Measurements from ENCODE around the gene GRM1. TPM values are rescaled to one million over a fixed set of nuclear protein-coding genes. Genes with fewer than 3 reads are reported as not detected.

The GRM1 gene
- total RNA-seq, 1 donor from 2014 or later, result 0.09 TPM

GRCh38 chr6:146244630-146245143 is 215.8 kb downstream of the GRM1 start:
- intact Hi-C loops (cut with DNase I), result no loop called here
- DNase-seq, result no peak
- Histone ChIP-seq H3K27ac (no peak overlapping the region), H3K36me3 (no peaks in the 10 kb centered on the region), H3K9me3 (no peaks in the 10 kb centered on the region), H3K4me3 (no peak overlapping the region), H3K27me3 (ENCODE audit: low read depth) (no peaks in the 10 kb centered on the region), H3K4me1 (no peaks in the 10 kb centered on the region)
- TF ChIP-seq, protein P1, sequence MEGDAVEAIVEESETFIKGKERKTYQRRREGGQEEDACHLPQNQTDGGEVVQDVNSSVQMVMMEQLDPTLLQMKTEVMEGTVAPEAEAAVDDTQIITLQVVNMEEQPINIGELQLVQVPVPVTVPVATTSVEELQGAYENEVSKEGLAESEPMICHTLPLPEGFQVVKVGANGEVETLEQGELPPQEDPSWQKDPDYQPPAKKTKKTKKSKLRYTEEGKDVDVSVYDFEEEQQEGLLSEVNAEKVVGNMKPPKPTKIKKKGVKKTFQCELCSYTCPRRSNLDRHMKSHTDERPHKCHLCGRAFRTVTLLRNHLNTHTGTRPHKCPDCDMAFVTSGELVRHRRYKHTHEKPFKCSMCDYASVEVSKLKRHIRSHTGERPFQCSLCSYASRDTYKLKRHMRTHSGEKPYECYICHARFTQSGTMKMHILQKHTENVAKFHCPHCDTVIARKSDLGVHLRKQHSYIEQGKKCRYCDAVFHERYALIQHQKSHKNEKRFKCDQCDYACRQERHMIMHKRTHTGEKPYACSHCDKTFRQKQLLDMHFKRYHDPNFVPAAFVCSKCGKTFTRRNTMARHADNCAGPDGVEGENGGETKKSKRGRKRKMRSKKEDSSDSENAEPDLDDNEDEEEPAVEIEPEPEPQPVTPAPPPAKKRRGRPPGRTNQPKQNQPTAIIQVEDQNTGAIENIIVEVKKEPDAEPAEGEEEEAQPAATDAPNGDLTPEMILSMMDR (IDR thresholded peaks at IDR 0.05), result no peak
- ATAC-seq, result no peak

DNA sequence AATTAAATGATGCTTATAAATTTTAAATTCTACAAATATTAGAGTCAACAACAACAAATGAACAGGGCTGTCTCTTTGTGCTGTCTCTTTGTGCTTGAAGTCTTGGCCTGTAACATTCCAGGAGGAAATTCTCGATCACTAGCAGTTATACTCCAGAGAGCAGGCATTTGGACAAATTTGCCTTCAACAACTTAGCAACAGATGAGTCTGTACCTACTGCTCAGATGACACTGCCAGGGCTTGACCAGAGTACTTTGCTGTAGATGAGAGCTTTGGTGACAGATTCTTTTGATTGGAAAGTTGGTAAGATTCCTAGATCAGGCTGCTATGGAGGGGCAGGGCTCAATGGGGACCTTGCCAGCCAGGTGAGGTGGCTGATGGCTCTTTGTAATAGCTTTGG is 217.2 kb downstream of the GRM1 start:
- Histone ChIP-seq H3K4me1 (no peaks in the 10 kb centered on the region), H3K9me3 (no peaks in the 10 kb centered on the region), H3K36me3 (no peaks in the 10 kb centered on the region), H3K27me3 (ENCODE audit: low read depth) (no peaks in the 10 kb centered on the region), H3K4me3 (no peak overlapping the region), H3K27ac (no peak overlapping the region)
- ATAC-seq (no peak), DNase-seq (no peak)
- intact Hi-C loops (cut with DNase I), result no loop called here
- TF ChIP-seq, protein P1 (IDR thresholded peaks at IDR 0.05), result no peak

- Histone ChIP-seq H3K27me3 (ENCODE audit: low read depth) (no peaks in the 10 kb centered on the region), H3K36me3 (no peaks in the 10 kb centered on the region), H3K27ac (no peak overlapping the region), H3K4me1 (no peaks in the 10 kb centered on the region), H3K4me3 (no peak overlapping the region), H3K9me3 (no peaks in the 10 kb centered on the region)
- intact Hi-C loops (cut with DNase I), result no loop called here
- TF ChIP-seq, protein P1 (IDR thresholded peaks at IDR 0.05), result no peak
- DNase-seq, result no peak
- no peak for ATAC-seq
Observed at GRCh38 chr6:146253691-146254090, 224.8 kb downstream of the GRM1 start.

- no peaks in the 10 kb centered on the region for H3K4me1 ChIP-seq
- H3K9me3 ChIP-seq, result no peaks in the 10 kb centered on the region
- no peak overlapping the region for H3K4me3 ChIP-seq
- no peak overlapping the region for H3K27ac ChIP-seq
- DNase-seq (no peak), ATAC-seq (no peak)
- TF ChIP-seq, protein P1 (IDR thresholded peaks at IDR 0.05), result no peak
- no peaks in the 10 kb centered on the region for H3K36me3 ChIP-seq
- no peaks in the 10 kb centered on the region for H3K27me3 ChIP-seq (ENCODE audit: low read depth)
- intact Hi-C loops (cut with DNase I), result no loop called here
Observed at GRCh38 chr6:146258206-146258605, 229.3 kb downstream of the GRM1 start.

DNA sequence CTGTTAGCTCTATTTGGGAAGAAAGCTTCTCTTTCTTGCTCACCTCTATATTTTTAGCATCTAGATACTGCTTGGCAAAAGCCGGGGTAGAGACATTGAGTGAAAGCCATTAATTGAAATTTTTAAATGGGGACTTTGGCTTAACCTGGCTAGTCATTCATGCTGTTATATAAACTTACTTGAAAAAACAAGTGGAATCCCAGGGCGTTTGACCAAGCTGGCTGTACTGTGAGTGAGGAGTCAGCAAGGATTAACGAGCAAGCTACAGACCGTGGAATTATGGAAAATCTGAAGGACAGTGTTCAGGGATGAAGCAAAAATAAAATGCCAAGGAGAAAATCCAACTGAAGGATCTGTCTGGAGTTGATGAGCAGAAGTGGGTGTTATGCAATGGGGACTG is 232.0 kb downstream of the GRM1 start:
- intact Hi-C loops (cut with DNase I), result no loop called here
- Histone ChIP-seq H3K4me3 (no peak overlapping the region), H3K9me3 (no peaks in the 10 kb centered on the region), H3K4me1 (no peaks in the 10 kb centered on the region), H3K36me3 (no peaks in the 10 kb centered on the region), H3K27me3 (ENCODE audit: low read depth) (no peaks in the 10 kb centered on the region), H3K27ac (no peak overlapping the region)
- no peak for ATAC-seq
- TF ChIP-seq, protein P1 (IDR thresholded peaks at IDR 0.05), result no peak
- DNase-seq, result no peak

GRCh38 chr6:146265056-146265455 is 236.2 kb downstream of the GRM1 start:
- TF ChIP-seq, protein P1 (IDR thresholded peaks at IDR 0.05), result no peak
- H3K36me3 ChIP-seq, result no peaks in the 10 kb centered on the region
- H3K9me3 ChIP-seq, result no peaks in the 10 kb centered on the region
- intact Hi-C loops (cut with DNase I), result no loop called here
- no peaks in the 10 kb centered on the region for H3K4me1 ChIP-seq
- H3K27me3 ChIP-seq (ENCODE audit: low read depth), result no peaks in the 10 kb centered on the region
- H3K4me3 ChIP-seq, result no peak overlapping the region
- ATAC-seq, result no peak
- DNase-seq, result no peak
- no peak overlapping the region for H3K27ac ChIP-seq
